ENCODE measurements around the gene TUBB.

Gene TUBB

GRCh38 chr6:30683980-30684338 is 36.2 kb upstream of the TUBB start:
- peaks cover 22% of the 10 kb centered on the region for H3K36me3 Mint-ChIP-seq (ENCODE audit: low read depth)
- no peaks in the 10 kb centered on the region for H3K9me3 Mint-ChIP-seq
- TF ChIP-seq CTCF (IDR thresholded peaks at IDR 0.05; ENCODE audit: unreplicated experiment in 3 of 3): no peak
- H3K27me3 Mint-ChIP-seq (ENCODE audit: low read depth): peaks cover 1% of the 10 kb centered on the region
- H3K4me3 Mint-ChIP-seq: peak overlapping the region; percentile 82 to 89 (median 89)
- peak overlapping the region; percentile 53 to 81 (median 61) for H3K27ac Mint-ChIP-seq
- H3K4me1 Mint-ChIP-seq: peaks cover 81% of the 10 kb centered on the region

GRCh38 chr6:30684386-30685156 is 35.6 kb upstream of the TUBB start:
- no peaks in the 10 kb centered on the region for H3K9me3 Mint-ChIP-seq
- peaks cover 3% of the 10 kb centered on the region for H3K27me3 Mint-ChIP-seq (ENCODE audit: low read depth)
- peak overlapping the region; percentile 96 to 98 (median 97) for H3K4me3 Mint-ChIP-seq
- H3K36me3 Mint-ChIP-seq (ENCODE audit: low read depth): peaks cover 16% of the 10 kb centered on the region
- peak overlapping the region; percentile 81 to 94 (median 89) for H3K27ac Mint-ChIP-seq
- peaks cover 81% of the 10 kb centered on the region for H3K4me1 Mint-ChIP-seq
- TF ChIP-seq CTCF (IDR thresholded peaks at IDR 0.05; ENCODE audit: unreplicated experiment in 3 of 3): no peak

GRCh38 chr6:30685157-30686008 is 34.8 kb upstream of the TUBB start:
- H3K4me1 Mint-ChIP-seq: peaks cover 81% of the 10 kb centered on the region
- no peaks in the 10 kb centered on the region for H3K9me3 Mint-ChIP-seq

GRCh38 chr6:30686009-30686907 is 33.9 kb upstream of the TUBB start, which contains the start of gene PPP1R18:
PPP1R18 (minus strand) TSS chr6:30686645; CDS start chr6:30686018, 627 bp downstream.
- Mint-ChIP-seq H3K27me3 (ENCODE audit: low read depth) (peaks cover 3% of the 10 kb centered on the region), H3K4me3 (peak within 1 kb of the TSS; percentile 96 to 98 (median 97)), H3K4me1 (peaks cover 83% of the 10 kb centered on the region), H3K27ac (peak within 1 kb of the TSS; percentile 94 to 97 (median 94)), H3K9me3 (no peaks in the 10 kb centered on the region), H3K36me3 (ENCODE audit: low read depth) (peaks cover 5% of the 10 kb centered on the region)
- no peak for TF ChIP-seq CTCF (IDR thresholded peaks at IDR 0.05; ENCODE audit: unreplicated experiment in 3 of 3)

More at GRCh38 chr6:30685157-30686008, 34.8 kb upstream of the TUBB start:
- Mint-ChIP-seq H3K36me3 (ENCODE audit: low read depth) (peaks cover 9% of the 10 kb centered on the region), H3K27me3 (ENCODE audit: low read depth) (peaks cover 3% of the 10 kb centered on the region), H3K27ac (peak overlapping the region; percentile 81 to 94 (median 89)), H3K4me3 (peak overlapping the region; percentile 96 to 98 (median 97))
- no peak for TF ChIP-seq CTCF (IDR thresholded peaks at IDR 0.05; ENCODE audit: unreplicated experiment in 3 of 3)

GRCh38 chr6:30686908-30687658 is 33.1 kb upstream of the TUBB start:
- no peaks in the 10 kb centered on the region for H3K9me3 Mint-ChIP-seq
- TF ChIP-seq CTCF (IDR thresholded peaks at IDR 0.05; ENCODE audit: unreplicated experiment in 3 of 3): no peak
- peak overlapping the region; percentile 96 to 98 (median 97) for H3K4me3 Mint-ChIP-seq
- H3K36me3 Mint-ChIP-seq (ENCODE audit: low read depth): peaks cover 5% of the 10 kb centered on the region
- peaks cover 3% of the 10 kb centered on the region for H3K27me3 Mint-ChIP-seq (ENCODE audit: low read depth)
- H3K4me1 Mint-ChIP-seq: peaks cover 81% of the 10 kb centered on the region
- peak overlapping the region; percentile 94 to 96 (median 94) for H3K27ac Mint-ChIP-seq
